Measurements from ENCODE around the gene CMTR1. TPM values are rescaled to one million over a fixed set of nuclear protein-coding genes. Genes with fewer than 3 reads are reported as not detected.
A peak's percentile ranks its signal among the peaks of the same experiment; 100 is the strongest.
"Not testable (repeated sequence)": the region's sequence is repeated elsewhere in the genome, so short reads cannot be mapped to it uniquely, and the experiment has no call there.

The CMTR1 gene
- total and polyA plus RNA-seq, 3 experiments from 2014 or later = 25.8 to 54.3 (median 54.3) TPM

DNA sequence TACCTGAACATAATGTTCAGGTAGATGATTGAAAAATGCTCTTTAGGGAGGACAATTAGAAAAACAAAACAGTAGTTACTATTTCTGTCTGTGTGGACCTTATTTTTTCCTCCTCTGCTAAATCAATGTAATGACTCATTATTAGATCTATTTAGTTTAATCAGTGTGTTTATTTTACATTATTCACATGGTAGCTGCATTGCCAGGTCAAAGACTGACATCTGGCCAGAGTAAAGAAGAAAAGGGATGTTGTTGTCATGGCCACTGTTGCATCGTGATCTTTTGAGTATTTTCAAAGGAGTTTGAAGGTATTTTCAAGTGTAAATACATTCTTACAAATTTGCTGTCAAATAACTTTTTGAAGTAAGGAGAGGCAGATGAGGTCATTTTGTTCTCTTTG, 5.9 kb downstream of the CMTR1 start:
- CTCF ChIA-PET = no interaction called here
- Mint-ChIP-seq H3K36me3 (peaks cover 0 to 71% (median 29%) of the 10 kb centered on the region in 3 donors), H3K9me3 (no peaks in the 10 kb centered on the region), H3K27me3 (no peaks in the 10 kb centered on the region), H3K4me1 (peaks cover 45 to 86% (median 80%) of the 10 kb centered on the region in 3 donors), H3K27ac (peak overlapping the region in 4 of 8 donors; percentile 2 to 83 (median 34)), H3K4me3 (no peak overlapping the region)
- Histone ChIP-seq H3K27me3 (ENCODE audit: insufficient read depth, low read length, poor library complexity, severe bottlenecking) (no peaks in the 10 kb centered on the region), H3K4me3 (ENCODE audit: low read length) (no peak overlapping the region), H3K4me1 (ENCODE audit: insufficient read depth, low read length) (peaks cover 27% of the 10 kb centered on the region), H3K36me3 (ENCODE audit: insufficient read depth, low read length) (peaks cover 35% of the 10 kb centered on the region), H3K9me3 (ENCODE audit: low read length) (no peaks in the 10 kb centered on the region), H3K27ac (ENCODE audit: low read depth, low read length) (no peak overlapping the region)
- POLR2A ChIA-PET = no interaction called here
- no peak for DNase-seq

DNA sequence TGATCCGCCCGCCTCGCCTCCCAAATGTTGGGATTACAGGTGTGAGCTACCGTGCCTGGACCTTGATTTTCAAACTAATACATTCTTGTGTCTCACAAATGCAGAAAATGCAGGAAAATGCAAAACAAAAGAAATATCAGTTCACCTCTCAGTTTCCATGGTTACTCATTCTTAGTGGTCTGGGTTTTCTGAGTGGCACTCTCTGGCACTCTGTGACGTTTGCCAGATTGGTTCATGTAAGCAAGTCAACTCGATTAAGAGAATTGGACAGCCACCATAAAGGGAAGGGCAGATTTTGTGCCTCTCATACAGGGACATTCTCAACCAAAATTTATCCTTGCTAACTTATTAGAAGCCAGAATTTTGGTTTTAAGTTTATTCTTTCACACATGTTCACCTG, 8.6 kb downstream of the CMTR1 start:
- no peak overlapping the region for H3K27ac ChIP-seq (ENCODE audit: low read depth, low read length)
- peaks cover 32 to 64% (median 57%) of the 10 kb centered on the region in 3 donors for H3K4me1 Mint-ChIP-seq
- no peaks in the 10 kb centered on the region for H3K9me3 Mint-ChIP-seq
- POLR2A ChIA-PET = interaction anchor here (0.7 kb wide), 1 partner anchor 10 kb away, joined by 8 read pairs; no protein-coding TSS in a partner anchor
- CTCF ChIA-PET = interaction anchor here (2.4 kb wide), 1 partner anchor 124 kb away, joined by 5 read pairs; no protein-coding TSS in a partner anchor
- H3K36me3 Mint-ChIP-seq = peaks cover 12 to 83% (median 37%) of the 10 kb centered on the region in 3 donors
- no peak overlapping the region for H3K4me3 ChIP-seq (ENCODE audit: low read length)
- H3K27me3 ChIP-seq (ENCODE audit: insufficient read depth, low read length, poor library complexity, severe bottlenecking) = no peaks in the 10 kb centered on the region
- peak overlapping the region; percentile 17 to 97 (median 94) for H3K27ac Mint-ChIP-seq
- DNase-seq = no peak
- peak overlapping the region in 3 of 7 donors; percentile 7 to 50 (median 27) for H3K4me3 Mint-ChIP-seq
- H3K9me3 ChIP-seq (ENCODE audit: low read length) = no peaks in the 10 kb centered on the region
- H3K27me3 Mint-ChIP-seq = no peaks in the 10 kb centered on the region
- peaks cover 35% of the 10 kb centered on the region for H3K36me3 ChIP-seq (ENCODE audit: insufficient read depth, low read length)
- H3K4me1 ChIP-seq (ENCODE audit: insufficient read depth, low read length) = peaks cover 14% of the 10 kb centered on the region

DNA sequence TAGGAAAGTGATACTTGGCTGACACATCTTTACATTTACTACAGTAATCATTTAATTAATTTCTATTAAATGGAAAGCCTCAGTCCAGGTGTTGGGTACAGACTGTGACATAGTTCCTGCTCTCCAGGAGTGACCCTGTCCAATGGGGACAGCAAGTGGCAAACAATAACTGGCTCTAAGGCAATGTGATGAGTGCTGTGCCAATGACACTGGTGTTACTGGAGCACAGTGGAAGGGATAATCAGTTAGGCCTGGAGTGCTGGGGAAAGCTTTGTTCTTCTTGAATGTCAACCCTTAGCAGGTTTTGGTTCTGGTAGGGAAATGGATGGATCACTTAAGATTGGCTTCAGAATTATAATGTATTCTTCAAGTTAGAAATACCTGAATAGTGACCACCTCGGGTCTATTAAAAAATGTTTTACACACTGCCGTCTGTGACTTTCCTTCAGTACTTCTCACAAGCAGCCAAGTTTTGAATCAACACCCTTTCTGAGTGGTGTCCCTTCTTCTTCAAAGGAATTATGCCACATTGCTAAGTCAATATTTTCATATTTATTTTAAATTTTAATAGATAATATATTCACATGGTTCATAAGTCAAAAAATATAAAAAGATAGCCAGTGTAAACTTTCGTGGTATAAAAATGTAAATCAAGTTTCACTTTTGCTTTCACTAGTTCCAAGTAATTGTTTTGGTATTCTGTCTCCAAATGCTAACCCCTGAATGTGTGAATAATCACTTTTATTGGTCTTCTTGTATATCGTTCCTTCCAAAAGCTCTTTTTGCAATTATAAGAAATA, 9.6 kb downstream of the CMTR1 start:
- no peaks in the 10 kb centered on the region for H3K9me3 Mint-ChIP-seq
- peak overlapping the region; percentile 83 to 90 (median 87) for H3K4me3 Mint-ChIP-seq
- no peaks in the 10 kb centered on the region for H3K9me3 ChIP-seq (ENCODE audit: low read length)
- POLR2A ChIA-PET = interaction anchor here (2.5 kb wide), 1 partner anchor 10 kb away, joined by 13 read pairs; the partner anchor contains the start of gene CMTR1
- peak overlapping the region; percentile 46 for H3K4me3 ChIP-seq (ENCODE audit: low read length)
- H3K27ac ChIP-seq (ENCODE audit: low read depth, low read length) = peak overlapping the region; percentile 52
- peaks cover 14% of the 10 kb centered on the region for H3K4me1 ChIP-seq (ENCODE audit: insufficient read depth, low read length)
- no peaks in the 10 kb centered on the region for H3K27me3 Mint-ChIP-seq
- H3K36me3 ChIP-seq (ENCODE audit: insufficient read depth, low read length) = peaks cover 39% of the 10 kb centered on the region
- H3K36me3 Mint-ChIP-seq = peaks cover 14 to 83% (median 37%) of the 10 kb centered on the region in 3 donors
- no peak for DNase-seq
- CTCF ChIA-PET = no interaction called here
- H3K27me3 ChIP-seq (ENCODE audit: insufficient read depth, low read length, poor library complexity, severe bottlenecking) = no peaks in the 10 kb centered on the region
- H3K4me1 Mint-ChIP-seq = peaks cover 30 to 58% (median 50%) of the 10 kb centered on the region in 3 donors
- peak overlapping the region; percentile 83 to 97 (median 96) for H3K27ac Mint-ChIP-seq

DNA sequence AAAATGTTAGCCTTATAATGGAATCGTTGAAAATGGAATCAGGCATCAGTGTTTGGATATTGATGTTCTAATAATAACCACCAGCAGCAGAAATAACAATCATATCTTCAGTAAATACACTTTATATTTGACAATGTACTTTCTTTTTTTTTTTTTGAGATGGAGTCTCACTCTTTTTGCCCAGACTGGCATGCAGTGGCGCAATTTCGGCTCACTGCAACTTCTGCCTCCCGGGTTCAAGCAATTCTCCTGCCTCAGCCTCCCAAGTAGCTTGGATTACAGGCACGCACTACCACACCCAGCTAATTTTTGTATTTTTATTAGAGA, 10.2 kb downstream of the CMTR1 start:
- peak overlapping the region; percentile 83 to 90 (median 87) for H3K4me3 Mint-ChIP-seq
- H3K4me1 Mint-ChIP-seq = peaks cover 26 to 54% (median 46%) of the 10 kb centered on the region in 3 donors
- not testable (repeated sequence) for DNase-seq; H3K9me3 Mint-ChIP-seq; H3K27me3 ChIP-seq (ENCODE audit: insufficient read depth, low read length, poor library complexity, severe bottlenecking); H3K9me3 ChIP-seq (ENCODE audit: low read length); H3K27ac ChIP-seq (ENCODE audit: low read depth, low read length); H3K27me3 Mint-ChIP-seq
- H3K27ac Mint-ChIP-seq = peak overlapping the region; percentile 83 to 96 (median 94)
- ChIA-PET POLR2A (interaction anchor here (2.5 kb wide), 1 partner anchor 10 kb away, joined by 13 read pairs; the partner anchor contains the start of gene CMTR1), CTCF (interaction anchor here (0.6 kb wide), 1 partner anchor 249 kb away, joined by 3 read pairs; no protein-coding TSS in a partner anchor)
- Histone ChIP-seq H3K4me1 (ENCODE audit: insufficient read depth, low read length) (peaks cover 14% of the 10 kb centered on the region), H3K36me3 (ENCODE audit: insufficient read depth, low read length) (peaks cover 33% of the 10 kb centered on the region), H3K4me3 (ENCODE audit: low read length) (peak overlapping the region; percentile 46)
- peaks cover 14 to 80% (median 33%) of the 10 kb centered on the region in 3 donors for H3K36me3 Mint-ChIP-seq

- peaks cover 27 to 93% (median 39%) of the 10 kb centered on the region in 3 donors for H3K36me3 Mint-ChIP-seq
- H3K27me3 Mint-ChIP-seq = no peaks in the 10 kb centered on the region
- no peak overlapping the region for H3K27ac ChIP-seq (ENCODE audit: low read depth, low read length)
- ChIA-PET CTCF (no interaction called here), POLR2A (no interaction called here)
- peaks cover 59% of the 10 kb centered on the region for H3K36me3 ChIP-seq (ENCODE audit: insufficient read depth, low read length)
- H3K4me3 ChIP-seq (ENCODE audit: low read length) = no peak overlapping the region
- H3K27ac Mint-ChIP-seq = no peak overlapping the region
- DNase-seq = no peak
- H3K4me1 ChIP-seq (ENCODE audit: insufficient read depth, low read length) = no peaks in the 10 kb centered on the region
- no peaks in the 10 kb centered on the region for H3K9me3 Mint-ChIP-seq
- H3K4me1 Mint-ChIP-seq = peaks cover 0 to 7% (median 0%) of the 10 kb centered on the region in 3 donors
- H3K27me3 ChIP-seq (ENCODE audit: insufficient read depth, low read length, poor library complexity, severe bottlenecking) = no peaks in the 10 kb centered on the region
- H3K9me3 ChIP-seq (ENCODE audit: low read length) = no peaks in the 10 kb centered on the region
- H3K4me3 Mint-ChIP-seq = no peak overlapping the region
Measured at GRCh38 chr6:37449984-37450383, 17.0 kb downstream of the CMTR1 start.

DNA sequence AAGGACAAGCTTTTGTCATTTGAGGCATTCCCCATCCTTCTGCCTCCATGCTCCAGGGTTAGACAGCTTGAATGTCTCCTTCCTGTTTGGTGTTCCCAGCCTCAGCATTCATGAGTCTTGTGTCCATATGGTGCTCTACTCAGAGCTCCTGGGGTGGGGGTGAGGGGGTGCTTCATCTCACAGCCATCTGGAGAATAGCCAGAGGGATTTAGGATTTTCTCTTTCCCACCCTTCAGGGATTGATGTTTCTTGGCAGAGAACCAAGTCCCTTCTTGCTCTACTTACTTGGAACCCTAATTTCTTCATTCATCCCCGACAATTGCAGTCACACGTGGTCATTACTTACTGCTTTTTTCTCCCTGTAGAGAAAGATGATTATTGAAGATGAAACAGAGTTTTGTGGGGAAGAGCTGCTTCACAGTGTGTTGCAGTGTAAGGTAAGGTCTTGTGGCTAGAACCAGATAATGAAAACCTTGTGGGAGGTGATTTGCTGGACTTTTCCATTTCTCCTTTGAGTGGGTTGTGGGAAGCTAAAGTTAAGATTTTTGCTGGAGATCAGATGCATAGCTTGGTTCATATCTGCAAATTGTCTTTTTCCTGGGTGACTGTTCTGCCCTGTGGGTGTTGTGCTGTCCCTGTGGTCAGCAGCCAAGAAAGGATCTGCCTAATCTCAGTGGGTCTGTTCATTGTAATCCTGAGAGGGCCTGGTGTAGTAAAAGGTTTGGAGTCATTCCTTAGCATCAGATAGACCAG, 18.6 kb downstream of the CMTR1 start:
- H3K9me3 Mint-ChIP-seq = no peaks in the 10 kb centered on the region
- POLR2A ChIA-PET = no interaction called here
- peak overlapping the region in 1 of 8 donors; percentile 38 for H3K27ac Mint-ChIP-seq
- H3K36me3 ChIP-seq (ENCODE audit: insufficient read depth, low read length) = peaks cover 65% of the 10 kb centered on the region
- no peaks in the 10 kb centered on the region for H3K27me3 ChIP-seq (ENCODE audit: insufficient read depth, low read length, poor library complexity, severe bottlenecking)
- DNase-seq = no peak
- H3K4me1 ChIP-seq (ENCODE audit: insufficient read depth, low read length) = no peaks in the 10 kb centered on the region
- H3K27ac ChIP-seq (ENCODE audit: low read depth, low read length) = no peak overlapping the region
- peaks cover 17 to 93% (median 40%) of the 10 kb centered on the region in 3 donors for H3K36me3 Mint-ChIP-seq
- CTCF ChIA-PET = no interaction called here
- H3K4me3 ChIP-seq (ENCODE audit: low read length) = no peak overlapping the region
- H3K4me3 Mint-ChIP-seq = no peak overlapping the region
- H3K27me3 Mint-ChIP-seq = no peaks in the 10 kb centered on the region
- H3K4me1 Mint-ChIP-seq = peaks cover 0 to 7% (median 0%) of the 10 kb centered on the region in 3 donors
- no peaks in the 10 kb centered on the region for H3K9me3 ChIP-seq (ENCODE audit: low read length)

DNA sequence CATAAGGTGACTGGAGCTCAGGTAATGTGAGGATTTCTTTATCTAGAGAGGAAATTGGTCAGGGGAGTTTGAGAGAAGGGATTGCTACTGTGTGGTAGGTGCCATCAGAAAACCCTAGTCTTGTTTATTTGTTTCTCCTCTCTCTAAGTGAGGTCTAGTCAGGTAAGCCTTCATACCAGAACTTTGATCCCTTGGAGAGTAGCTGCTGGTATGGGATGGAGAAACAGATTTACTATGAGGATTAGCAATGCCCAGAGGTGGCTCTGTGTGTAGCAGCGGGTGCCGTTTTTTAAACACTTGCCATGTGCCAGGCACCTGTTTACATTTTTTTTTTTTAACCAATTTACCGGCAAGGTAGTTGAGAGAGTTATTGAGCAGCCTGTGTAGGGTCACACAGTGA, 19.5 kb downstream of the CMTR1 start:
- H3K36me3 ChIP-seq (ENCODE audit: insufficient read depth, low read length) = peaks cover 56% of the 10 kb centered on the region
- peaks cover 19 to 93% (median 34%) of the 10 kb centered on the region in 3 donors for H3K36me3 Mint-ChIP-seq
- H3K27me3 ChIP-seq (ENCODE audit: insufficient read depth, low read length, poor library complexity, severe bottlenecking) = no peaks in the 10 kb centered on the region
- no peaks in the 10 kb centered on the region for H3K9me3 ChIP-seq (ENCODE audit: low read length)
- H3K27ac ChIP-seq (ENCODE audit: low read depth, low read length) = no peak overlapping the region
- no peak overlapping the region for H3K4me3 ChIP-seq (ENCODE audit: low read length)
- peaks cover 0 to 7% (median 0%) of the 10 kb centered on the region in 3 donors for H3K4me1 Mint-ChIP-seq
- H3K27me3 Mint-ChIP-seq = no peaks in the 10 kb centered on the region
- no peaks in the 10 kb centered on the region for H3K4me1 ChIP-seq (ENCODE audit: insufficient read depth, low read length)
- no peak overlapping the region for H3K4me3 Mint-ChIP-seq
- no peaks in the 10 kb centered on the region for H3K9me3 Mint-ChIP-seq
- POLR2A ChIA-PET = no interaction called here
- no peak for DNase-seq
- H3K27ac Mint-ChIP-seq = peak overlapping the region in 1 of 8 donors; percentile 48
- CTCF ChIA-PET = no interaction called here
